A549 (cell line): ENCODE data around the gene RPLP2.

Experiments used
- EHMT2 ChIP-seq: fragments of 200-600 bp; sonication (generic); IDR thresholded peaks from 2 replicates; pipeline ENCODE4 v1.6.1; 2016; ENCODE audit warnings: antibody characterized with exemption, low read depth, mild to moderate bottlenecking, moderate library complexity
- FOSL2 ChIP-seq, 2 experiments: fragments of 450-650 bp in 1 of 2; fragments of >200 bp in 1 of 2; sonication (Bioruptor Twin) in 1 of 2; formaldehyde crosslinking; IDR thresholded peaks; 2 replicates each; pipeline versions ENCODE4 v1.5.0 to v1.6.1; 2016 to 2020; ENCODE audit warnings: mild to moderate bottlenecking in 1 of 2, moderate library complexity in 1 of 2
- POLR2A ChIP-seq: IDR thresholded peaks from 2 replicates; pipeline ENCODE4 v1.6.1; 2012; ENCODE audit warnings: mild to moderate bottlenecking, low read length
- RNF2 ChIP-seq: fragments of 200-600 bp; sonication (generic); IDR thresholded peaks from 2 replicates; pipeline ENCODE4 v1.6.1; 2016; ENCODE audit warnings: low read depth, mild to moderate bottlenecking, antibody characterized with exemption, moderate library complexity, borderline replicate concordance

- no peak for TF ChIP-seq RNF2
- no peak for TF ChIP-seq EHMT2
- no peak for TF ChIP-seq FOSL2 (IDR thresholded peaks at IDR 0.05)
- no peak for TF ChIP-seq FOSL2 (CRISPR knock-in tag; IDR thresholded peaks at IDR 0.05)
- TF ChIP-seq POLR2A = no peak
Measured at GRCh38 chr11:824942-825341, 15.2 kb downstream of the RPLP2 start.
